ENCODE measurements around the gene OTX1. TPM values are rescaled to one million over a fixed set of nuclear protein-coding genes. Genes with fewer than 3 reads are reported as not detected.

The OTX1 gene
- total RNA-seq, 2 experiments from 2014 or later, result 1.0 to 2.9 TPM

- TF ChIP-seq CTCF (conservative IDR thresholded peaks at IDR 0.05; ENCODE audit: low read length), result no peak
- TF ChIP-seq EZH2phosphoT487 (IDR thresholded peaks at IDR 0.05; ENCODE audit: borderline replicate concordance, low read depth, low read length), result no peak
- BruUV-seq (replicated peaks), result no TSS peak
- Histone ChIP-seq H3K4me2 (ENCODE audit: low read length) (no peak overlapping the region), H3K9me2 (ENCODE audit: insufficient read depth, low read length) (no peaks in the 10 kb centered on the region), H3K9me3 (ENCODE audit: low read length) (no peaks in the 10 kb centered on the region), H3K4me3 (ENCODE audit: low read depth, low read length, poor library complexity, severe bottlenecking) (no peak overlapping the region), H4K20me1 (ENCODE audit: insufficient read depth, low read length) (no peaks in the 10 kb centered on the region), H3K4me1 (ENCODE audit: insufficient read depth, low read length, poor library complexity, severe bottlenecking) (no peaks in the 10 kb centered on the region), H2AFZ (ENCODE audit: low read length) (no peak overlapping the region), H3K27ac (ENCODE audit: low read depth, low read length, poor library complexity, severe bottlenecking) (no peak overlapping the region), H3K79me2 (ENCODE audit: insufficient read depth, low read depth, low read length) (no peaks in the 10 kb centered on the region), H3K36me3 (ENCODE audit: insufficient read depth, low read length) (no peaks in the 10 kb centered on the region)
- no peak for DNase-seq (ENCODE audit: low spot score)
- POLR2A ChIA-PET, result interaction anchor here (0.7 kb wide), 2 partner anchors 10 to 13 kb away, joined by 3 to 6 read pairs; no protein-coding TSS in a partner anchor
- CTCF ChIA-PET (ENCODE audit: unreplicated experiment), result no interaction called here
- intact Hi-C loops (cut with micrococcal nuclease; ENCODE audit: unreplicated experiment), result no loop called here
Observed at GRCh38 chr2:63066265-63066664, 15.6 kb downstream of the OTX1 start.

- POLR2A ChIA-PET, result no interaction called here
- H2AFZ ChIP-seq (ENCODE audit: low read length), result no peak overlapping the region
- BruUV-seq (replicated peaks), result no TSS peak
Observed at GRCh38 chr2:63066838-63067237, 16.2 kb downstream of the OTX1 start.

More at GRCh38 chr2:63066838-63067237, 16.2 kb downstream of the OTX1 start:
- no peak overlapping the region for H3K4me2 ChIP-seq (ENCODE audit: low read length)
- no peaks in the 10 kb centered on the region for H3K36me3 ChIP-seq (ENCODE audit: insufficient read depth, low read length)
- H3K27ac ChIP-seq (ENCODE audit: low read depth, low read length, poor library complexity, severe bottlenecking), result no peak overlapping the region
- no peak overlapping the region for H3K4me3 ChIP-seq (ENCODE audit: low read depth, low read length, poor library complexity, severe bottlenecking)
- no peak for DNase-seq (ENCODE audit: low spot score)
- no peaks in the 10 kb centered on the region for H3K79me2 ChIP-seq (ENCODE audit: insufficient read depth, low read depth, low read length)
- TF ChIP-seq EZH2phosphoT487 (IDR thresholded peaks at IDR 0.05; ENCODE audit: borderline replicate concordance, low read depth, low read length) (no peak), CTCF (conservative IDR thresholded peaks at IDR 0.05; ENCODE audit: low read length) (no peak)
- no peaks in the 10 kb centered on the region for H3K9me3 ChIP-seq (ENCODE audit: low read length)
- intact Hi-C loops (cut with micrococcal nuclease; ENCODE audit: unreplicated experiment), result no loop called here
- H3K4me1 ChIP-seq (ENCODE audit: insufficient read depth, low read length, poor library complexity, severe bottlenecking), result no peaks in the 10 kb centered on the region
- CTCF ChIA-PET (ENCODE audit: unreplicated experiment), result no interaction called here
- no peaks in the 10 kb centered on the region for H3K9me2 ChIP-seq (ENCODE audit: insufficient read depth, low read length)
- no peaks in the 10 kb centered on the region for H4K20me1 ChIP-seq (ENCODE audit: insufficient read depth, low read length)
